Stomach (tissue), 9 donors: Measurements from ENCODE around the gene TAMM41. TPM values are rescaled to one million over a fixed set of nuclear protein-coding genes. Genes with fewer than 3 reads are reported as not detected.
A peak's percentile ranks its signal among the peaks of the same experiment; 100 is the strongest.
"Not testable (repeated sequence)": the region's sequence is repeated elsewhere in the genome, so short reads cannot be mapped to it uniquely, and the experiment has no call there.

ENCODE experiments used
- DNase-seq, 2 donors: peaks; one replicate each; pipeline versions ENCODE4 v3.0.0 to v3.0.0-alpha.2; 2013 to 2019
- H3K27ac ChIP-seq, 5 donors: fragments of 200-600 bp in 4 of 5; sonication (generic) in 4 of 5; one replicate each; pipeline ENCODE4 v1.5.1; 2013 to 2019; ENCODE audit warnings: mild to moderate bottlenecking in 1 of 5, moderate library complexity in 1 of 5
- H3K27me3 ChIP-seq, 3 donors: fragments of 200-600 bp; sonication (generic); one replicate each; pipeline ENCODE4 v1.5.1; 2017 to 2019; ENCODE audit warnings: mixed run types in 1 of 3
- H3K36me3 ChIP-seq, 4 donors: fragments of 200-600 bp; sonication (generic); 1 replicate in 3 of 4; 2 replicates in 1 of 4; pipeline ENCODE4 v1.5.1; 2016 to 2019
- H3K4me1 ChIP-seq, 4 donors: fragments of 200-600 bp; sonication (generic); one replicate each; pipeline ENCODE4 v1.5.1; 2016 to 2019
- H3K4me3 ChIP-seq, 4 donors: fragments of 200-600 bp; sonication (generic) in 3 of 4; one replicate each; pipeline ENCODE4 v1.5.1; 2016 to 2019; ENCODE audit warnings: mild to moderate bottlenecking in 1 of 4
- H3K9me3 ChIP-seq, 4 donors: fragments of 200-600 bp; sonication (generic); one replicate each; pipeline ENCODE4 v1.5.1; 2016 to 2019
- CTCF ChIP-seq, 7 experiments: fragments of 450-650 bp in 4 of 7; fragments of 200-600 bp in 3 of 7; sonication (generic) in 3 of 7; IDR thresholded peaks; one replicate each; pipeline ENCODE4 v1.5.1; 2016 to 2019; ENCODE audit warnings: antibody characterized with exemption in 7 of 7, control low read depth in 2 of 7, mild to moderate bottlenecking in 1 of 7
- EP300 ChIP-seq: sonication (generic); formaldehyde crosslinking; IDR thresholded peaks from one replicate; pipeline ENCODE4 v1.6.1; 2017; ENCODE audit warnings: antibody characterized with exemption
- POLR2A ChIP-seq, 4 donors: fragments of 450-650 bp; IDR thresholded peaks; one replicate each; pipeline ENCODE4 v1.6.1; 2016; ENCODE audit warnings: antibody characterized with exemption in 4 of 4, control low read depth in 2 of 4, mild to moderate bottlenecking in 1 of 4, moderate library complexity in 1 of 4
- POLR2AphosphoS5 ChIP-seq, 3 donors: sonication (generic); formaldehyde crosslinking; IDR thresholded peaks; one replicate each; pipeline ENCODE4 v1.6.1; 2016; ENCODE audit warnings: antibody characterized with exemption in 3 of 3
- WGBS, 5 donors: extraction: QIAGEN DNeasy Blood & Tissue Kit in 3 of 5; methylation state at CpG; one replicate each; pipeline versions ENCODE4 v1.1.5 to v1.1.7; 2013 to 2018; 5-methylcytosine and 5-hydroxymethylcytosine counted together
- intact Hi-C: fragments of 100-400 bp; cut with DNase I; formaldehyde crosslinking; loops from one replicate; pipeline ENCODE4 v1.15.1; 2023; ENCODE audit warnings: low total_unique reads
- polyA plus RNA-seq, 3 donors: library from polyadenylated mRNA; stranded (reverse); fragments of 200-250 nt; gene quantifications; one replicate each; pipeline ENCODE4 v1.2.3, GENCODE V29; 2013
- total RNA-seq, 5 donors: library from RNA; depleted of rRNA; stranded (reverse); fragments of >200 nt; gene quantifications; one replicate each; pipeline versions ENCODE4 v1.1.0 to v1.2.3, GENCODE V29; 2014 to 2016
- donor health status: healthy with polysubstance abuse.
- donor health status: Bipolar disorder and iron deficiency.
- donor health status: healthy.

Gene TAMM41
- total and polyA plus RNA-seq, 8 donors, result 4.3 to 22.9 (median 8.7) TPM

- Histone ChIP-seq H3K9me3 (no peaks in the 10 kb centered on the region), H3K36me3 (peaks cover 0 to 4% (median 0%) of the 10 kb centered on the region in 4 donors), H3K4me3 (no peak overlapping the region), H3K27ac (no peak overlapping the region), H3K4me1 (peaks cover 11 to 16% (median 14%) of the 10 kb centered on the region in 4 donors), H3K27me3 (no peaks in the 10 kb centered on the region)
- peak in 5 of 7 experiments; percentile 21 to 52 (median 30) for TF ChIP-seq CTCF (IDR thresholded peaks at IDR 0.05)
- TF ChIP-seq POLR2AphosphoS5 (IDR thresholded peaks at IDR 0.05), result no peak
- TF ChIP-seq EP300, result no peak
- TF ChIP-seq POLR2A (IDR thresholded peaks at IDR 0.05), result no peak
- intact Hi-C loops, result no loop called here
- 0 to 31% (median 22%) methylated on average over 2 of the region's 2 CpGs; no CpG with 5 or more reads in 1 of the 5 donors for WGBS, 5 donors
- peak; percentile 54 to 83 for DNase-seq
These were observed 72.3 kb downstream of the TAMM41 start for GRCh38 chr3:11774296-11774877.

DNA sequence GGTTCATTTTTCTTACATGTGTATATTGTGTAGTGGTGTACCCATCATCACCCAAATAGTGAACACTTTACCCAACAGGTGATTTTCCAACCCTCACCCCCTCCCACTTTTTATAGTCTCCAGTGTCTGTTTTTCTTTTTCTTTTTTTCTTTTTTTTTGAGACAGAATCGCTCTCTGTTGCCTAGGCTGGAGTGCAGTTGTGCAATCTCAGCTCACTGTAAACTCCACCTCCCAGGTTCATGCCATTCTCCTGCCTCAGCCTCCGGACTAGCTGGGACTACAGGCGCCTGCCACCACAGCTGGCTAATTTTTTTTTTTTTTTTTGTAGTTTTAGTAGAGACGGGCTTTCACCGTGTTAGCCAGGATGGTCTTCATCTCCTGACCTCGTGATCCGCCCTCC, 74.8 kb downstream of the TAMM41 start:
- DNase-seq, H3K36me3 ChIP-seq, H3K4me3 ChIP-seq, H3K9me3 ChIP-seq, H3K27ac ChIP-seq, H3K27me3 ChIP-seq, intact Hi-C loops: not testable (repeated sequence)
- 88 to 92% (median 90%) methylated on average over 7 of the region's 7 CpGs for WGBS, 5 donors
- peaks cover 11 to 16% (median 14%) of the 10 kb centered on the region in 4 donors for H3K4me1 ChIP-seq

DNA sequence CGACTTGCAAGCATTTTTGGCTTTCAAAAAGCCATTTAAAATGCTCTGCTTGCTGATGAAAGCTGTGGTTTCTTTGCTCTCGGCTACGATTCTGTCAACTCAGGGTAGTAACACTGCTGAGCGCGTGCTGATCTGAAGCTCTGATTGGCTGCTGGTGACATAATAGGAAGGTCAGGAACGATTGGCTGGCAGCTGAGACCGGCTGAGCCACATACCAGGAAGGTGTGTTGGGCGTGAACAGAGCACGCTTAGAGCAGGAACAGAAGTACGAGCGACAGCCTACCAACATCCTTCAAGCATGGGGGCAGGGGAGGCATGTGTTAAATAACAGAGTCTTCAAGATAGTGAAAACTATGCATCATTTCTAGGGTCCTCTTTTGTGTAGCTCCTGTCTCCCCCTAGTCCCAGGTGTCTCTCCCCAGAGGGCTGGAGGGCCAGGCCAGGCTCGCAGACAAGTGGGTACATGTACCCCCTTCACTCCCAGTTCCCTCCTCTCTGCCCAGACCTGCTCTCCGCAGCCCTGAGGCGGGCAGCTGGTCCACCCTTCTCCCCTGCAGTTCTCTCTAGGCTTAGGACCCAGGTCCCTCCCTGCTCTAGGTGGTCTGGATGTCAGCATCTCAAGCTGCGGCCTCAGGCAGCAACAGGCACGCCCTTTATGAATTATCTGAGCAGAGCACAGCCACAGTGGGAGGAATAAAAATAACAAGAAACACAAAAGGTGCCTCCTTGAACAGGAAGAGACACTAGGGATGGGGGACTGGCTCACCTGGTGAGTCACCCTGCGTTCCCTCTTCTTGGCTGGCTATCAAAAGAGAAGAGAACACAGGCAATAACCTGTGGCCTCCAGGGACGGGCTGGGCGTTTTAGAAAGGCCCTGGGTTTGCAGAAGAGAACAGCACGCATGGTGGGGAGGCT, 76.0 kb downstream of the TAMM41 start:
- H3K27me3 ChIP-seq, result no peaks in the 10 kb centered on the region
- peak overlapping the region in 2 of 4 donors; percentile 2 to 15 for H3K4me3 ChIP-seq
- TF ChIP-seq CTCF (IDR thresholded peaks at IDR 0.05) (no peak), POLR2AphosphoS5 (IDR thresholded peaks at IDR 0.05) (peak in 2 of 3 donors; percentile 48 to 79)
- no peaks in the 10 kb centered on the region for H3K36me3 ChIP-seq
- peak; percentile 91 to 97 for DNase-seq
- no peaks in the 10 kb centered on the region for H3K9me3 ChIP-seq
- peak overlapping the region in 4 of 5 donors; percentile 33 to 70 (median 59) for H3K27ac ChIP-seq
- H3K4me1 ChIP-seq, result peaks cover 11 to 16% (median 14%) of the 10 kb centered on the region in 4 donors
- intact Hi-C loops, result no loop called here
- 24 to 29% (median 25%) methylated on average over 20 of the region's 20 CpGs for WGBS, 5 donors

DNA sequence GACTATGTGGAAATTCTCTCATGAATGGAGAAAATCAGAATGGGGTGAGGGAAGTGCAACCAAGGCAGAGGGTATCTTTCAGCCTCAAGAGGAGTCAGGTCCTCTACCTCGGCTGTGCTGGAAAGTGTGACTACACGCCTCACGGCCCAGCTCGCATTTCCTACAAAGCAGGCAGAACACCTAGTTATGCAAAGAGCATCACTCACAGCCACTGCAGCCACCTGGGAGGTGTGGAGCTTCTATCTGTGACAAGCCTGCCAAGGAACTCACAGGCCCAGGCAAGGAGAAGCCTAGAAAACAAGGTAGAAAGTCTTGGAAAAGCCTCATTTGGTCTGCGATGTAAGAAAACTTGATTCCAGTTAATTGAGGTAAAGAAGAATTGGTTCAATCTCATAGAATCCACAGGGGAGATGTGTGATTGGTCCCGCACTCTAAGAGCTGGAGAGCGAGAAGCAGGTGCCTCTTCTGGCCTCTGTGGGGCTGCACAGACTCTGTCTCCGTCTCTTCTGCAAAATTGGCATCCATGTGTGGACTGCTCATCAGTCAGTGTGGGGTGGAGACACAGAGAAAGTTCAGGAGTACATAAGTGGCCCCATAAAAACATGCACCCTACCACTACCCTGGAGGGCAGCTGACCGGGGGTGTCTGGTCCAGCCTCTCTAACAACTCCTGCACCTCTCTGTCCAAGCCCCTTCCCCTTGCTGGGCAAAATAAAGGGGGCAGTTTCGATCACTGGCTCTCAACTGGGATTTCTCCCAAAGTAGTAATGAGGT, 76.8 kb downstream of the TAMM41 start:
- no peaks in the 10 kb centered on the region for H3K36me3 ChIP-seq
- peak overlapping the region in 2 of 4 donors; percentile 2 to 15 for H3K4me3 ChIP-seq
- H3K27me3 ChIP-seq, result no peaks in the 10 kb centered on the region
- H3K27ac ChIP-seq, result peak overlapping the region in 2 of 5 donors; percentile 33 to 64
- WGBS, 5 donors, result 66 to 75% (median 70%) methylated on average over 10 of the region's 10 CpGs
- no peaks in the 10 kb centered on the region for H3K9me3 ChIP-seq
- TF ChIP-seq POLR2AphosphoS5 (IDR thresholded peaks at IDR 0.05) (no peak), POLR2A (IDR thresholded peaks at IDR 0.05) (no peak), CTCF (IDR thresholded peaks at IDR 0.05) (no peak), EP300 (no peak)
- DNase-seq, result peak in 1 of 2 donors; percentile 25
- peaks cover 11 to 16% (median 14%) of the 10 kb centered on the region in 4 donors for H3K4me1 ChIP-seq
- intact Hi-C loops, result no loop called here
